Loucy (cell line): Measurements from ENCODE around the gene GTF2B.
"Not testable (repeated sequence)": the region's sequence is repeated elsewhere in the genome, so short reads cannot be mapped to it uniquely, and the experiment has no call there.

ENCODE experiments used
- H2AFZ ChIP-seq: fragments of 200-600 bp; sonication (generic); 2 replicates; pipeline ENCODE4 v1.6.0; 2016; ENCODE audit warnings: antibody characterized with exemption, mild to moderate bottlenecking, low read length, moderate library complexity
- H3F3A ChIP-seq: fragments of 200-600 bp; 2 replicates; pipeline ENCODE4 v1.6.0; 2016; ENCODE audit warnings: antibody characterized with exemption, low read depth, mild to moderate bottlenecking
- H3K27me3 ChIP-seq: fragments of 200-600 bp; sonication (generic); 2 replicates; pipeline ENCODE4 v1.6.1; 2014; ENCODE audit warnings: low read length, mild to moderate bottlenecking; ENCODE audit not compliant: insufficient read depth, poor library complexity, severe bottlenecking
- H3K36me3 ChIP-seq: fragments of 200-600 bp; sonication (generic); 2 replicates; pipeline ENCODE4 v1.6.1; 2016; ENCODE audit warnings: low read length; ENCODE audit not compliant: insufficient read depth
- H3K4me1 ChIP-seq: fragments of 200-600 bp; sonication (generic); 2 replicates; pipeline ENCODE4 v1.5.1; 2014; ENCODE audit warnings: low read length, mild to moderate bottlenecking; ENCODE audit not compliant: insufficient read depth, poor library complexity, severe bottlenecking
- H3K4me2 ChIP-seq: fragments of 200-600 bp; sonication (generic); 2 replicates; pipeline ENCODE4 v1.6.0; 2014; ENCODE audit warnings: antibody characterized with exemption, low read length, low read depth, mild to moderate bottlenecking; ENCODE audit not compliant: poor library complexity, severe bottlenecking
- H3K4me3 ChIP-seq: fragments of 200-600 bp; sonication (generic); 2 replicates; pipeline ENCODE4 v1.5.1; 2014; ENCODE audit warnings: low read length, mild to moderate bottlenecking, mixed read lengths; ENCODE audit not compliant: poor library complexity, severe bottlenecking
- H3K79me2 ChIP-seq: fragments of 200-600 bp; sonication (generic); 2 replicates; pipeline ENCODE4 v1.6.1; 2014; ENCODE audit warnings: low read length; ENCODE audit not compliant: insufficient read depth
- H3K9ac ChIP-seq: fragments of 200-600 bp; sonication (generic); 2 replicates; pipeline ENCODE4 v1.6.0; 2014; ENCODE audit warnings: mild to moderate bottlenecking, low read depth, low read length, moderate library complexity; ENCODE audit not compliant: poor library complexity, severe bottlenecking
- H3K9me2 ChIP-seq: fragments of 200-600 bp; sonication (generic); replicated peaks from 2 replicates; pipeline ENCODE4 v1.6.1; 2016; ENCODE audit warnings: low read depth, low read length, mixed read lengths
- H3K9me3 ChIP-seq: fragments of 200-600 bp; sonication (generic); 2 replicates; pipeline ENCODE4 v1.6.1; 2014; ENCODE audit warnings: mild to moderate bottlenecking, antibody characterized with exemption, low read length, low read depth; ENCODE audit not compliant: insufficient read depth
- H4K20me1 ChIP-seq: fragments of 200-600 bp; sonication (generic); 2 replicates; pipeline ENCODE4 v1.6.0; 2014; ENCODE audit warnings: antibody characterized with exemption, low read length, mild to moderate bottlenecking; ENCODE audit not compliant: insufficient read depth, poor library complexity, severe bottlenecking
- EZH2phosphoT487 ChIP-seq: fragments of 200-600 bp; IDR thresholded peaks from 2 replicates; pipeline ENCODE4 v1.6.1; 2018; ENCODE audit warnings: antibody characterized with exemption, mild to moderate bottlenecking, moderate library complexity, borderline replicate concordance
- TF ChIP-seq, protein P1 (sequence below): fragments of 200-600 bp; sonication (generic); conservative IDR thresholded peaks from 2 replicates; pipeline ENCODE4 v1.5.1; 2014; ENCODE audit warnings: mild to moderate bottlenecking, antibody characterized with exemption, low read length

Gene GTF2B

DNA sequence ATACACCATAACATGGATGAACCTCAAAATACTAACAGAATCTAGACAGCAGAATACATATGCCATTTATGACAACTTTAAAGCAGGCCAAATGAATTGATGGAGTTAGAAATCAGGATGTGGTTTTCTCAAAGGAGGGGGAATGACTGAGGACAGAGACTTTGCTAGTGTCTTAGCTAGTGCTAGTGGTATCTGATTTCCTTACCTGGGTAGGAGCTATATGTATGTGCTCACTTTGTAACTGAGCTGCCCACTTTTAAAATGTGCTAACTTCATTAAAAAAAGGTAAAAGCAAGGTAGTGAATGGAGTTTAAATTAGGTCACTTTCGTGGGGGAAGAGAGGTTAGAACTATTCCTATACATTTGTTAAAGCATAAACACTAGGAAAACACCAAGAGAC is 2.6 kb downstream of the GTF2B start:
- Histone ChIP-seq H2AFZ (no peak overlapping the region), H3K9ac (peak overlapping the region; percentile 41), H3K79me2 (peaks cover 76% of the 10 kb centered on the region), H3F3A (0 out of 2 replicates have a peak, but pooled peaks cover 3% of the 10 kb centered on the region), H3K4me1 (peaks cover 46% of the 10 kb centered on the region), H3K9me3 (no peaks in the 10 kb centered on the region), H3K27me3 (no peaks in the 10 kb centered on the region), H4K20me1 (peaks cover 58% of the 10 kb centered on the region), H3K4me3 (peak overlapping the region; percentile 81), H3K9me2 (no peaks in the 10 kb centered on the region), H3K36me3 (peaks cover 23% of the 10 kb centered on the region), H3K4me2 (peak overlapping the region; percentile 97)
- TF ChIP-seq, protein P1, sequence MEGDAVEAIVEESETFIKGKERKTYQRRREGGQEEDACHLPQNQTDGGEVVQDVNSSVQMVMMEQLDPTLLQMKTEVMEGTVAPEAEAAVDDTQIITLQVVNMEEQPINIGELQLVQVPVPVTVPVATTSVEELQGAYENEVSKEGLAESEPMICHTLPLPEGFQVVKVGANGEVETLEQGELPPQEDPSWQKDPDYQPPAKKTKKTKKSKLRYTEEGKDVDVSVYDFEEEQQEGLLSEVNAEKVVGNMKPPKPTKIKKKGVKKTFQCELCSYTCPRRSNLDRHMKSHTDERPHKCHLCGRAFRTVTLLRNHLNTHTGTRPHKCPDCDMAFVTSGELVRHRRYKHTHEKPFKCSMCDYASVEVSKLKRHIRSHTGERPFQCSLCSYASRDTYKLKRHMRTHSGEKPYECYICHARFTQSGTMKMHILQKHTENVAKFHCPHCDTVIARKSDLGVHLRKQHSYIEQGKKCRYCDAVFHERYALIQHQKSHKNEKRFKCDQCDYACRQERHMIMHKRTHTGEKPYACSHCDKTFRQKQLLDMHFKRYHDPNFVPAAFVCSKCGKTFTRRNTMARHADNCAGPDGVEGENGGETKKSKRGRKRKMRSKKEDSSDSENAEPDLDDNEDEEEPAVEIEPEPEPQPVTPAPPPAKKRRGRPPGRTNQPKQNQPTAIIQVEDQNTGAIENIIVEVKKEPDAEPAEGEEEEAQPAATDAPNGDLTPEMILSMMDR: no peak
- no peak for TF ChIP-seq EZH2phosphoT487

DNA sequence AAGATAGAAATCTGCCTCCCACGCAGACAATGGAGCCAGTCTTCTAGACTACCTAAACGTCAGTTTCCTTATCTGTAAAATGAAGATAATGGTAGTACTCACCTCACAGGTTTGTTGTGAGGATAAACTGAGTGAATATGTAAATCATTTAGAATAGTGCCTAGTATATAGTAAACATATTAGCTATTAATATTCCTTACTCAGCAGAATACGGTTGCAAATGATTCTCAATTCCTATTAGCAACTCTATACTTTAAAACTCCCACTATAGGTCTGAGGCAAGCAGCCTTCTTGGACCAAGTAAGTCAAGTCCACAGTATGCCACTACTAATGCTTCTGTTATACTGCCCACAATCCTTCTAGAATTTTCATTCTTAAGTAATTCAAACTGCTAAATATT is 5.4 kb downstream of the GTF2B start:
- no peak overlapping the region for H3K4me3 ChIP-seq
- peaks cover 44% of the 10 kb centered on the region for H3K36me3 ChIP-seq
- no peak overlapping the region for H3K4me2 ChIP-seq
- H3K79me2 ChIP-seq: peaks cover 96% of the 10 kb centered on the region
- TF ChIP-seq, protein P1: no peak
- H3K9me3 ChIP-seq: no peaks in the 10 kb centered on the region
- no peaks in the 10 kb centered on the region for H3K27me3 ChIP-seq
- no peak overlapping the region for H2AFZ ChIP-seq
- 0 out of 2 replicates have a peak, but pooled peaks cover 3% of the 10 kb centered on the region for H3F3A ChIP-seq
- peaks cover 79% of the 10 kb centered on the region for H4K20me1 ChIP-seq
- H3K9me2 ChIP-seq: no peaks in the 10 kb centered on the region
- peaks cover 56% of the 10 kb centered on the region for H3K4me1 ChIP-seq
- H3K9ac ChIP-seq: no peak overlapping the region

DNA sequence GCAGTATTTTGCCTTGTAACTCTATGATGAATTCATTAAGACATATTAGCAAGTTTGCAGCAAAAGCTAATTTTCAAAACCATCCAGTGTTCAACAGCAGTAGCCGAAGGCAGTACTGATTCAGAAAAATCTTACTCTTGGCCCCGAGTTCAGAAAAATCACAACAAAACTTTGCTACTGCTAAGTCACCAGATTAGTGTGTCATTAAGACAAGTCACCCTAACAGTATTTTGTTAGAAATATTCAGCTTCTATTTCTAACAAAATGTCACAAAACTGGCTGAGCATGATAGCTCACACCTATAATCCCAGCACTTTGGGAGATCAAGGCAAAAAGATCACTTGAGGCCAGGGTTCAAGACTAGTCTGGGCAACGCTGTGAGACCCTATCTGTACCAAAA is 8.2 kb downstream of the GTF2B start:
- Histone ChIP-seq H3K4me1 (peaks cover 32% of the 10 kb centered on the region), H3K9me3 (no peaks in the 10 kb centered on the region), H3K9ac (no peak overlapping the region), H4K20me1 (peaks cover 62% of the 10 kb centered on the region), H3F3A (no peaks in the 10 kb centered on the region; the same call in 1 of the 2 replicates), H3K36me3 (peaks cover 61% of the 10 kb centered on the region), H3K4me2 (peak overlapping the region; percentile 47), H3K79me2 (peaks cover 84% of the 10 kb centered on the region), H3K4me3 (no peak overlapping the region), H2AFZ (no peak overlapping the region), H3K9me2 (no peaks in the 10 kb centered on the region), H3K27me3 (no peaks in the 10 kb centered on the region)
- TF ChIP-seq EZH2phosphoT487: no peak
- TF ChIP-seq, protein P1: no peak

DNA sequence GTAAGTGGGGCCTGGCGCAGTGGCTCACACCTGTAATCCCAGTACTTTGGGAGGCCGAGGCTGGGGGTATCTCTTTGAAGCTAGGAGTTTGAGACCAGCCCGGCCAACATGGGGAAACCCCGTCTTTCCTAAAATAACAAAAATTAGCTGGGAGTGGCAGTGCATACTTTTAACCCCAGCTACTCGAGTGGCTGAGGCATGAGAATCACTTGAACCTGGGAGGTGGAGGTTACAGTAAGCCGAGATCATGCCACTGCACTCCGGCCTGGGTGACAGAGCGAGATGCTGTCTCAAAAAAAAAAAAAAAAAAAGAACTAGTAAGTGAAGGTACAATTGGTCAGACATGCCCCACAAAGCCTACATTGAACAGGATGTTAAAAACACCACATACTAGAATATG is 10.7 kb downstream of the GTF2B start:
- H3K4me3 ChIP-seq, H3K4me2 ChIP-seq, H3K9me3 ChIP-seq, H3K9ac ChIP-seq, H3F3A ChIP-seq, H2AFZ ChIP-seq, H3K27me3 ChIP-seq, H3K9me2 ChIP-seq: not testable (repeated sequence)
- H3K36me3 ChIP-seq: peaks cover 58% of the 10 kb centered on the region
- H3K4me1 ChIP-seq: peaks cover 22% of the 10 kb centered on the region
- peaks cover 66% of the 10 kb centered on the region for H4K20me1 ChIP-seq
- H3K79me2 ChIP-seq: peaks cover 87% of the 10 kb centered on the region
